Thyroid gland (tissue), 4 donors: Measurements from ENCODE around the gene ABCA13. TPM values are rescaled to one million over a fixed set of nuclear protein-coding genes. Genes with fewer than 3 reads are reported as not detected.

ENCODE experiments used
- DNase-seq, 2 donors: peaks; one replicate each; pipeline ENCODE4 v3.0.0-alpha.2; 2019
- H3K27ac ChIP-seq, 3 donors: fragments of 200-600 bp; sonication (generic); 1 replicate in 2 of 3; 2 replicates in 1 of 3; pipeline ENCODE4 v1.5.1; 2016 to 2019; ENCODE audit warnings: mild to moderate bottlenecking in 1 of 3, moderate library complexity in 1 of 3
- H3K27me3 ChIP-seq: fragments of 200-600 bp; sonication (generic); one replicate; pipeline ENCODE4 v1.5.1; 2019
- H3K36me3 ChIP-seq, 2 donors: fragments of 200-600 bp; sonication (generic); one replicate each; pipeline ENCODE4 v1.5.1; 2016 to 2019
- H3K4me1 ChIP-seq, 2 donors: fragments of 200-600 bp; sonication (generic); one replicate each; pipeline ENCODE4 v1.5.1; 2017 to 2019
- H3K4me3 ChIP-seq, 3 donors: fragments of 200-600 bp; sonication (generic); replicated peaks in 1 of 3; 1 replicate in 2 of 3; 2 replicates in 1 of 3; pipeline ENCODE4 v1.5.1; 2016; ENCODE audit warnings: mild to moderate bottlenecking in 1 of 3
- H3K9me3 ChIP-seq: fragments of 200-600 bp; sonication (generic); one replicate; pipeline ENCODE4 v1.5.1; 2017
- POLR2A ChIP-seq, 2 donors: fragments of 450-650 bp; IDR thresholded peaks; one replicate each; pipeline ENCODE4 v1.6.1; 2017; ENCODE audit warnings: antibody characterized with exemption in 2 of 2, mild to moderate bottlenecking in 2 of 2, moderate library complexity in 1 of 2
- WGBS, 2 donors: methylation state at CpG; one replicate each; pipeline ENCODE4 v1.1.5; 2017; 5-methylcytosine and 5-hydroxymethylcytosine counted together
- intact Hi-C: fragments of 100-400 bp; cut with DNase I; formaldehyde crosslinking; loops from one replicate; pipeline ENCODE4 v1.15.1; 2023
- total RNA-seq, 4 donors: library from RNA; depleted of rRNA; stranded (reverse); fragments of >200 nt; gene quantifications; one replicate each; pipeline ENCODE4 v1.2.3, GENCODE V29; 2016
- TF ChIP-seq, protein P1 (sequence below), 6 experiments: fragments of 200-600 bp in 3 of 6; fragments of 450-650 bp in 3 of 6; sonication (generic) in 3 of 6; IDR thresholded peaks; one replicate each; pipeline ENCODE4 v1.5.1; 2016 to 2019; ENCODE audit warnings: antibody characterized with exemption in 6 of 6, mild to moderate bottlenecking in 2 of 6, inconsistent platforms in 1 of 6, moderate library complexity in 1 of 6

ABCA13 gene
- total RNA-seq, 4 donors from 2014 or later = 7.6 to 13.3 (median 11.7) TPM

GRCh38 chr7:48292949-48293348 lies 121.7 kb downstream of the ABCA13 start:
- H3K27me3 ChIP-seq = no peaks in the 10 kb centered on the region
- no peak overlapping the region for H3K27ac ChIP-seq
- TF ChIP-seq, protein P1, sequence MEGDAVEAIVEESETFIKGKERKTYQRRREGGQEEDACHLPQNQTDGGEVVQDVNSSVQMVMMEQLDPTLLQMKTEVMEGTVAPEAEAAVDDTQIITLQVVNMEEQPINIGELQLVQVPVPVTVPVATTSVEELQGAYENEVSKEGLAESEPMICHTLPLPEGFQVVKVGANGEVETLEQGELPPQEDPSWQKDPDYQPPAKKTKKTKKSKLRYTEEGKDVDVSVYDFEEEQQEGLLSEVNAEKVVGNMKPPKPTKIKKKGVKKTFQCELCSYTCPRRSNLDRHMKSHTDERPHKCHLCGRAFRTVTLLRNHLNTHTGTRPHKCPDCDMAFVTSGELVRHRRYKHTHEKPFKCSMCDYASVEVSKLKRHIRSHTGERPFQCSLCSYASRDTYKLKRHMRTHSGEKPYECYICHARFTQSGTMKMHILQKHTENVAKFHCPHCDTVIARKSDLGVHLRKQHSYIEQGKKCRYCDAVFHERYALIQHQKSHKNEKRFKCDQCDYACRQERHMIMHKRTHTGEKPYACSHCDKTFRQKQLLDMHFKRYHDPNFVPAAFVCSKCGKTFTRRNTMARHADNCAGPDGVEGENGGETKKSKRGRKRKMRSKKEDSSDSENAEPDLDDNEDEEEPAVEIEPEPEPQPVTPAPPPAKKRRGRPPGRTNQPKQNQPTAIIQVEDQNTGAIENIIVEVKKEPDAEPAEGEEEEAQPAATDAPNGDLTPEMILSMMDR (IDR thresholded peaks at IDR 0.05) = no peak
- no peak for TF ChIP-seq POLR2A (IDR thresholded peaks at IDR 0.05)
- H3K4me3 ChIP-seq = no peak overlapping the region
- intact Hi-C loops = no loop called here
- H3K36me3 ChIP-seq = no peaks in the 10 kb centered on the region
- no peaks in the 10 kb centered on the region for H3K4me1 ChIP-seq
- DNase-seq = no peak
- 80 to 83% methylated on average over 4 of the region's 4 CpGs for WGBS, 2 donors
- no peaks in the 10 kb centered on the region for H3K9me3 ChIP-seq

GRCh38 chr7:48295296-48295971 lies 124.2 kb downstream of the ABCA13 start:
- peak; percentile 28 to 38 for DNase-seq
- Histone ChIP-seq H3K27me3 (no peaks in the 10 kb centered on the region), H3K9me3 (no peaks in the 10 kb centered on the region), H3K4me3 (no peak overlapping the region), H3K27ac (no peak overlapping the region), H3K36me3 (no peaks in the 10 kb centered on the region), H3K4me1 (no peaks in the 10 kb centered on the region)
- intact Hi-C loops = no loop called here
- WGBS, 2 donors = 33 to 41% methylated on average over 7 of the region's 7 CpGs
- no peak for TF ChIP-seq POLR2A (IDR thresholded peaks at IDR 0.05)
- TF ChIP-seq, protein P1 (IDR thresholded peaks at IDR 0.05) = no peak

DNA sequence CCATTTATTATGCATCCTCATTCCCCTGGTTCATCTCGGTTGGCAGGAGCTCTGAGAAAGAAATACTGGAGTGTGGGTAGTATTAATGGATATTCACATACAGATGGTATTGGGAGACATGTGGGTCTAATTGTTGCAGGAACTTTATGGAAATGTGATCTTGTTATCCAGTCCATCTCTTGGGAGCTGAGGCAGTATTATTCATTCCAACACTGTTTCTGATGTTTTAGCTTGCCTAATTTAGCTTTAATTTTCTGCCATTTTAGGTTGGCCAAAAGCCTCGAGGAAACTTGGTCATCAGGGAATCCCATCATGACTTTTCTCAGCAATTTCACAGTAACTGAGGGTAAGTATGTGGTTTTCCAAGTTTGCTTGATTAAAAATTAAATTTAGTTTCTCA lies 125.7 kb downstream of the ABCA13 start:
- TF ChIP-seq, protein P1 (IDR thresholded peaks at IDR 0.05) = no peak
- no peak for TF ChIP-seq POLR2A (IDR thresholded peaks at IDR 0.05)
- intact Hi-C loops = no loop called here
- Histone ChIP-seq H3K4me3 (no peak overlapping the region), H3K36me3 (no peaks in the 10 kb centered on the region), H3K27me3 (no peaks in the 10 kb centered on the region), H3K9me3 (no peaks in the 10 kb centered on the region), H3K4me1 (no peaks in the 10 kb centered on the region), H3K27ac (no peak overlapping the region)
- no peak for DNase-seq
- WGBS, 2 donors = 50 to 54% methylated on average over 2 of the region's 2 CpGs

DNA sequence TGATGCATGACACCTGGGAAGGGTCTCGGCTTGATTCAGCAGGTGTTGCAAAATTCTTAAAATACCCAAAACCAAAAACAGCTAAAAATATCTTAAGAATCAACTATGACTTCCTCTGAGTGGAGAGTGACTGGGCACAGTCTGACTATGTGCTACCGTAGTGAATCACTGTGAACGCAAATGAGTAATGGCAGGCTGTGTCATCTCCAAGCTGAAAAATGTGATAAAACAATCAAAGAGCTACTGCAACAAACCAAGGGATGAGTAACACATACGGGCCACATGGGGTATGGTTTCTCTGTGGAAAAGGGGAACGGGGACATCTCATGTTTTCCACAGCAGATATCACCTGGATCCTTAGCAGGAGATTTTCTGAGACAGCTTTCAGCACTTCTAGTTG lies 127.5 kb downstream of the ABCA13 start:
- no peak for DNase-seq

DNA sequence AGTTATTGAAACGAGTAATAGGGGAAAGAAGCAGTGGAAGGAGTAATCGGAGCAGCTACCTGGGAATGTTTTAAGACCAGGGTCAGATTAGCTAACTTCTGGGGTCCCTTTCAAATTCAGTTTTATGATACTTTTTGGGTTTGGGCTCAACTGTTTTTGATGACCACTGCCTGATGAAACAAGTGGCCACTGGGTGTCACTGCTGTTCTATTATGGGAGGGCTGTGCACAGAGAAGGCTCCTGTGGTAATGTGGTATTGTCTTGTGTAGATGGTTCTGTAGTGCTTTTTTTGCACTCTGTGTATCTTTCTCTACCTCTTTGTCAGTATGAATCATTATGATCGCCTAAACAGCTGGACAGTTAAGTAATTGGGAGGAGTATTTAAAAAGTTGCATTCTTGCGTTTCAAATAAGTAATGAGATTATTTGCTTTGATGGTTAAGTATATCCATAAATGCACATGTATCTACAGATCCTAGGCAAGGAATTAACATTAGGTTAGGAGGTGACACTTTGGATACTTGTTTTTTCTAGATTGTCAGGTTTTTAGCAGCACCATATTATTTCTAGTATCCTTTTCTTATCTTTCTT lies 128.4 kb downstream of the ABCA13 start:
- H3K27me3 ChIP-seq = no peaks in the 10 kb centered on the region
- WGBS, 2 donors = 44% methylated on average over 4 of the region's 4 CpGs
- peak; percentile 57 to 69 for DNase-seq
- no peak overlapping the region for H3K27ac ChIP-seq
- no peak overlapping the region for H3K4me3 ChIP-seq
- H3K36me3 ChIP-seq = no peaks in the 10 kb centered on the region
- intact Hi-C loops = no loop called here
- no peak for TF ChIP-seq POLR2A (IDR thresholded peaks at IDR 0.05)
- TF ChIP-seq, protein P1 (IDR thresholded peaks at IDR 0.05) = peak; percentile 28 to 76 (median 60)
- no peaks in the 10 kb centered on the region for H3K4me1 ChIP-seq
- no peaks in the 10 kb centered on the region for H3K9me3 ChIP-seq

More for the DNA sequence above, 127.5 kb downstream of the ABCA13 start:
- Histone ChIP-seq H3K4me1 (no peaks in the 10 kb centered on the region), H3K27ac (no peak overlapping the region), H3K4me3 (no peak overlapping the region), H3K9me3 (no peaks in the 10 kb centered on the region), H3K36me3 (no peaks in the 10 kb centered on the region), H3K27me3 (no peaks in the 10 kb centered on the region)
- TF ChIP-seq POLR2A (IDR thresholded peaks at IDR 0.05) = no peak
- TF ChIP-seq, protein P1 (IDR thresholded peaks at IDR 0.05) = no peak
- intact Hi-C loops = no loop called here
- WGBS, 2 donors = 73 to 79% methylated on average over 5 of the region's 5 CpGs
